ENCODE data around the gene SEMA7A.

SEMA7A gene

GRCh38 chr15:74451861-74452835 is 18.4 kb upstream of the SEMA7A start:
- DNase-seq = peak in 1 of 2 donors; percentile 38

DNA sequence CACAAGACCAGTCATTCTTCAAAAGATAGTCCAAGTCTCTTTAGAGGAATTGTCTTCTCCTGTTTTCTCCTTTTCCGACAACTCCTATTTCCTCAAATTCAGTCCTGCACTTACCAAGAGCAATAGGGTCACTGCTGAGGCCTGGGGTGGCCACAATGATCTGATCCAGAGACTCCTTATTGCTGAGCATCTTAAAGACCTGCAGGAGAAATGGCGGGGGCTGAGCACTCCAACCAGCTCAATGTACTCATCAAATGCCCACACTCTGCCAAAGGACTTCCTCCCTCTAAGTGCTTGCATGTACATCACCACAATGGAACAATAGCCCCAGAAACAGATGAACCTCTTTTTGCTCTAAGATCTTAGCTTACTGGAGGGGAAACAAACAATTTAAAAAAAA is 17.6 kb upstream of the SEMA7A start:
- peak in 1 of 2 donors; percentile 44 for DNase-seq

DNA sequence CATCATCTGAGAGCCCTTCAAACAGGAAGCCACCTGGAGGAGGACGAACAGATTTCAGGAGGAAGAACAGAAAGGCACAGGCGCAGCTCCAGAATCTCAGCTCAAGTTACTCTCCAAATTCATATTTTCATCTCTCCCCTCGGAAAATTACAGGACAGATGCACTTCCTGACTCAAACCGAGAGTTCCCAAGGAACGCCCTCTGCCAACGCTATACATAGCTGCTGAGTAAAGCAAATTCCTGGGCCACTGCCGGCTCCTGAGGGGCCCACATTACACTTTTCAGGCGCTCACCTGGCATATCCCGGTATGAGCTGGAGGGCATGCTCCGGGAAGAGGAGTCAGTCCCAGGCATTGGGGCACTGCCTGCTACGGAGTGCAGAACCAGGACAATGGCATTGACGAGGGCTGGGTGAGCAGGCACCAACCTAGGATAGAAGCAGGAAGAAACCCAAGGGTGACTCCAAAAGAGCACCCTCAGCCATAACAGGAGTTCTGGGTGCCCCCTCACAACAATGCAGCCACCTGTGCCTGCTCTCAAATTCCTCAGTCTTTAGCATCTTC is 16.0 kb upstream of the SEMA7A start:
- no peak for DNase-seq

- DNase-seq = no peak
Measured at GRCh38 chr15:74449095-74449494, 15.3 kb upstream of the SEMA7A start.

DNA sequence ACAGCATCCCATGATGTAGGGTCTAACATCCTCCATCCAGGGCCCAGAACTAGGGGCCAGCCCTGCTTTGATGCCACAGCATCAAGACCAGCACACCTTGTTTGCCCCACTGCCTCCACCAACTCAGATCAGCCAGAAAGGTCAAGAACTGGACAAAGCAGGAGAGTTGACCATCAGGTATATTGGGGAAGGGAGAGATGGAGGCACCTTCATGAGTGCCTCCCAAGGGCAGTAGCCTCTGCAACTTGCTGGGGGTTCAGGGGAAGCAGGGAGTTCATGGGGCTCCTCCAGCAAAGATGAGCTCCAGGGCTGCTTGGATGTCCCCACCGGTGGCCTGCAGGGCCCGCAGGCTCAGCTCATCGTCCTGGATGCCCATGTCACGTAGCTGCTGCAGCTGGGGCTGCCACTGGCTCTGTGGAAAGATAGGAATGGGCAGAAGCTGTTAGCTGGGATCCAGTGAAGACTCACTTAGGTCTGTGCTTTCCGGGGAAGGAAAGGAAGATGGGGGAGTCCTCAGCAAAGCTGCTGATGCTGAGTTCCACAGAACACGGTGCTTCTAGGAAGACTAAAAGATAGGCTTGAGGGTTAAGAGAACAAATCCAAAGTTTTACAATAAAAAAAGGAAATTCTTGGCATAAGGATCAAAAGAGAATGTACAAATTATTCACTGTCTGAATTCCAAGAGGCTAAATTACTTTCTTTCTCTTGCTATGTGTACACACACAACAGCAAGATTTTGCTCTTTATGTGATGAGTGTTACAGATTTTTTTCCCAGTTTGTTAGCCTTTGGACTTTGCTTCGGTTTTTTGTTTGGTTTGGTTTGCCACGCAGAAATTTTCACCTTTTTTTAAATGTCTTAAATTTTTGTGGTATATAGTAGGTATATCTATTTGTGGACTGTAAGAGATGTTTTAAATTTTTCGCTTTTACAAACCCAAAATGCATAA is 12.3 kb upstream of the SEMA7A start:
- DNase-seq = no peak

- DNase-seq = no peak
Measured at GRCh38 chr15:74444106-74445062, 10.6 kb upstream of the SEMA7A start.

- no peak for DNase-seq
Measured at GRCh38 chr15:74443100-74443909, 9.5 kb upstream of the SEMA7A start.

GRCh38 chr15:74442604-74443003 is 8.8 kb upstream of the SEMA7A start:
- DNase-seq = no peak

- DNase-seq = no peak
Measured at GRCh38 chr15:74442063-74442462, 8.3 kb upstream of the SEMA7A start.

DNA sequence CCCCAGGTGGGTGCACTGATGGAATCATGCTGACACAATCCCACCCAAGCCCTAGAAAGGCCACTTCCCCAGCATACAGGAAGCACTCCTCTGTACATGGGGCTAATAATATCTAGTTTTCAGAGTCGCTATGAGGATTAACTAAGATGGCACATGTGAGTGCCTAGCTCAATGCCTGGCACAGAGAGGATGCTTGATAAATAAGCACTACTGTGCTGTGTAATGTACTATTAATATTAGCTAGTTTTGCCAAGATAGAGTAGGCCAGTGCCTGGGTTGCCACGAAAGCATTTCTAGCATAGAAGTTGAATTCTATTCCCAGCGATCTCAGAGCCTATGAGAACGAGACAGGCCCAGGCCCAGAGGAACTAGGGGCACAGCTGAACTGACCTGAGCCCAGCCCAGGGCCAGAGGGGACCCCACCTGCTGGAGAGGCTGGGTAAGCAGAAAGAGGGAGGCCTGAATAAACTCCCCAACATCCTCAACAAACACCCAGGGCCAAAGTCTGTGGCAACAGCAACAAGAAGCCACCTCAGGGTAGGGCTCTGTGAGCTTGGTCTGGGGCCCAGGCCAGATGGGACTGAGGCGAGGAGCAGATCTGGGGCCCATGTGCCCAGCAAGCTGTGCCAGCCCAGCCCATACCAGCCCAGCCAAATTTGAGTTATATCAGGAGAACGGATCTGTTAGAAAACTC is 7.6 kb upstream of the SEMA7A start:
- DNase-seq = no peak

DNA sequence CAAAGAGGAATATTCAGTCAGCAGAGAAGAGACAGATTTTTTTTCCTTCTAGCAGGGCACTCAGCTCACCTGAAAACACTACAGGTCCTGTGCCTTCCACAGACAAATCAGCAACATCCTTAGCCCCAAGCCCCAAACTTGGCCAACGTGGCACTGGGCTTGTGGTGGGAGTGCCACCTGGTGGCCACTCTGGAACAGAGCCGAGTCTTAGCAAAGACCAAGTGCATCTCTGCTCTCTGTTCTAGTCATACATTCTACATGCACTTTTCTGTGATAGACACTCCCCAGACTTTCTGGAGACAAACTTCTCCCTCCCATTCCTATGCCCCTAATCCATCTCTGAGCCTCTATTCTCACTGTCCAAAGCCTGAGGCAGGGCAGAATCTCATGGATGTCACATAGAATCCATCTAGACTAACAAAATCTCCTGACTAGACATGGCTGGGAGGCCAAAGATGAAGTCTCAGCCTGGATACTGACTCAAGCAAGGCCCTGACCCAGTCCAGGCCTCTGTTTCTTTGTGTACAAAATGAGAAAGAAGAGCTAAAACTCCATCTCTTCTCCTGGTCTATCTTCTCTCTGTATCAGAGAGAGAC is 5.1 kb upstream of the SEMA7A start:
- DNase-seq = peak; percentile 71 to 77

- DNase-seq = no peak
Measured at GRCh38 chr15:74438206-74438605, 4.4 kb upstream of the SEMA7A start.

DNA sequence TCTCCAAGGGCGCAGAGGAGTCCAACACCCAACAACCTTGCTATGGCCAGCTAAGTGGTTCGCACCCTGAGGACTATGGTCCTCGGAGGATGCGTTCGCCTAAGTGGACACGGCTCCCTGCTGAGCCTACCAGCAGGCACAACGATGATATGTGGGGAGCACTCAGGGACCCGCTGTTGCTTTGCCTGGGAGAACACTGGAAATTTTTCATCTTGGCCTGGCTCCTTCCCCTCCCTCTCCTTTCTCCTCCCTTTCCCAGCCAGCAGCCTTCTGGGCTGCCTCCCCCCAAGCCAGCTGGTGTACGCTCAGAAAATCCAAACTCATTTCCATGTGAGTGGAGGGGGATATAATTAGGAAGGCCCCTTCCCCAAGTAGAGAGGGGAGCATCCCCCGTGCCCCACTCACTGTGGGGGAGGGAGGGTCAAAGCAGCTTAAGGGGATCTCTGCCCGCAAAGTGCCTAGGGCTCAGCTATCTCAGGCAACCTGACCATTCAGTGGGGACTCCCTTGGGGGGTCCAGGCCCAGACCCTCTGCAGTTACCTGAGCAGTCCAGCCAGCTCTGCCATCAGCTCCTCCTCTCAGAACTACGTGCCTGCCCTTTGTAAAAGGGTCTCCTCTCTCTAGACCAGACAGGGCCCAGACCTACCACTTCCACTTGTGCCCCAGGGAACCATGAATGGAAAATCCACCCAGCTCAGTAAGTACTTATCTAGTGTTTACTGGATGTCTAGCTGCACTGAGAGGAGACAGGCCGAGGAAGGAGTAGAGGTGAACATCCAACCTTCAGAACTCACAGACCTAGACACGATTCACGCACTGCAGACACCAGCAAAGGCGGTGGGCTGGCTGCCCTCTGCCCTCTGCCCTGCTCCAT is 742 bp upstream of the SEMA7A start:
- no peak for DNase-seq

GRCh38 chr15:74432968-74433591 is 678 bp downstream of the SEMA7A start:
- DNase-seq = no peak

DNA sequence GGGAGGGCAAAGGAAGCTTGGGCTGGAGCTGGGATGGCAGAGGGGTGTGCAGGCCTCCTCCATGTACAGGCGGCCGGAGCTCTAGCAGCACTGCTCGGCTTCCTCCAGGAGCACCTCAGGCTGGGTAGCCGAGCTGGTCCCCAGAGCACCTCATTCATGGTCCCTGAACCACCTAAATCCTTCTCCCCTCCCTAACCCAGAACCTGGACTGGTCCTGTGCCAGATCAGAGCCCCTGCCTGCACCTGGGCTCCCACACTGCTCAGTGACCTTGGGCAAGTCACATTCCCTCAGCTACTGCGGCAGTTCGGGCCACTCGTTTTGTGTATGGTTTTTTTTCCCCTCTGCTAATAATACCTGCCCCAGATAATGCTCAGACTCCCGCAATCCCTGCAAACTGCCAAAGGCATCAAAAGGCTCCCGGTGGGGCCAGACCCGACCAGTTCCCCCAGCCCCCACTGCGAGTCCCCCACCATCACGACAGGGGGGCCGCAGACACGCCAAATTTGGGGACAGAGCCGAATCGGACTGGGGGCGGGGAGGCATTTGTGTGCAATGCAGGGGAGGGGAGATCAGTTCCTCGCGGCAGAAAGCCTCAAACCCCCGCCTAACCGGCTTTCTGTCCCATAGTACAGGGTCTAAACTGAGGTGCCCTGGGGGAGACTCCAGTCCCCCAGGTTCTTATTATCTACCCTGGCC is 1.3 kb downstream of the SEMA7A start:
- DNase-seq = no peak

GRCh38 chr15:74431645-74432044 is 2.1 kb downstream of the SEMA7A start:
- no peak for DNase-seq

DNA sequence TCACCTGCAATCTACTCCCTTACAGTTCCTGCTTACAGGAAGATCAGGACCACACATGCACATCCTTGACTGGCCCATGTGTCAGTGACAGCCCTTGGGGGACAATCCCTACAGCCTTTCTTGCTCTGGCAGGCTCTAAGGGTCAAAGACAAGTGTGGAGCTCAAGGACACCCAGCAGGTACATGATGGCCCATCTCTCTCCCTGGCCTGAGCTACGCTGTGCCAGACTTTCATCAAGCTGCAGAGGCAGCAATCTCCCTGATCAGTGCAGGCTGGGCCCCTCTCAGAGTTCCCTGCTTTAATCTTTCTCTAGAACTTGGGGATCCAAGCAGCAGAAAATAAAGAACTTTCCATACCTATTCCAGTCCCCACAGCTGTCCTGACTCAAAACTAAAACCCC is 2.6 kb downstream of the SEMA7A start:
- DNase-seq = no peak

GRCh38 chr15:74430510-74430951 is 3.2 kb downstream of the SEMA7A start:
- no peak for DNase-seq

Data from inflammatory macrophage (primary cell).